Keratinocyte (primary cell): Measurements from ENCODE around the gene SLC24A5. TPM values are rescaled to one million over a fixed set of nuclear protein-coding genes. Genes with fewer than 3 reads are reported as not detected.

ENCODE experiments used
- DNase-seq: peaks from one replicate; pipeline ENCODE4 v3.0.0-alpha.2; 2011; ENCODE audit warnings: low read depth, missing footprints, low spot score
- FAIRE-seq: peaks from 2 replicates; lab custom pipeline; 2011; peaks lifted over from hg19 to GRCh38; lab: Jason Lieb, UNC
- H2AFZ ChIP-seq: 2 replicates; pipeline ENCODE4 v1.6.0; 2012; ENCODE audit warnings: low read length, control low read depth, inconsistent platforms; ENCODE audit not compliant: control insufficient read depth
- H3K27ac ChIP-seq: 2 replicates; pipeline ENCODE4 v1.5.1; 2011; ENCODE audit warnings: low read length; ENCODE audit not compliant: control insufficient read depth, insufficient read depth
- H3K27me3 ChIP-seq: 3 replicates; pipeline ENCODE4 v1.6.0; 2011; ENCODE audit warnings: low read length; ENCODE audit not compliant: control insufficient read depth, insufficient read depth; ENCODE audit errors: extremely low read depth
- H3K36me3 ChIP-seq, 2 experiments: 2 replicates in 1 of 2; 3 replicates in 1 of 2; pipeline ENCODE4 v1.5.1; 2011; ENCODE audit warnings: low read length in 2 of 2, mild to moderate bottlenecking in 1 of 2; ENCODE audit not compliant: control insufficient read depth in 2 of 2, insufficient read depth in 2 of 2; ENCODE audit errors: extremely low read depth in 1 of 2
- H3K4me1 ChIP-seq: 3 replicates; pipeline ENCODE4 v1.5.1; 2011; ENCODE audit warnings: low read length; ENCODE audit not compliant: control insufficient read depth, insufficient read depth; ENCODE audit errors: extremely low read depth
- H3K4me2 ChIP-seq: 3 replicates; pipeline ENCODE4 v1.6.0; 2011; ENCODE audit warnings: low read depth, low read length; ENCODE audit not compliant: control insufficient read depth, insufficient read depth; ENCODE audit errors: extremely low read depth
- H3K4me3 ChIP-seq, 3 experiments: fragments of 200-600 bp in 1 of 3; sonication (generic) in 1 of 3; 2 replicates in 2 of 3; 3 replicates in 1 of 3; pipeline ENCODE4 v1.5.1; 2011 to 2016; ENCODE audit warnings: low read length in 3 of 3, mild to moderate bottlenecking in 3 of 3, control low read depth in 2 of 3, inconsistent platforms in 1 of 3, low read depth in 1 of 3, mixed read lengths in 1 of 3, mixed run types in 1 of 3, moderate library complexity in 1 of 3; ENCODE audit not compliant: control insufficient read depth in 2 of 3, insufficient read depth in 2 of 3; ENCODE audit errors: extremely low read depth in 1 of 3
- H3K79me2 ChIP-seq: 2 replicates; pipeline ENCODE4 v1.6.0; 2012; ENCODE audit warnings: low read length; ENCODE audit not compliant: control insufficient read depth, insufficient read depth
- H3K9ac ChIP-seq: 3 replicates; pipeline ENCODE4 v1.6.0; 2011; ENCODE audit warnings: low read length; ENCODE audit not compliant: control insufficient read depth, insufficient read depth; ENCODE audit errors: extremely low read depth
- H3K9me1 ChIP-seq: 3 replicates; pipeline ENCODE4 v1.6.0; 2011; ENCODE audit warnings: low read length; ENCODE audit not compliant: control insufficient read depth, insufficient read depth; ENCODE audit errors: extremely low read depth
- H3K9me3 ChIP-seq: 2 replicates; pipeline ENCODE4 v1.5.1; 2012; ENCODE audit warnings: low read depth, low read length; ENCODE audit not compliant: control insufficient read depth
- H4K20me1 ChIP-seq: 3 replicates; pipeline ENCODE4 v1.6.0; 2011; ENCODE audit warnings: low read length; ENCODE audit not compliant: control insufficient read depth, insufficient read depth; ENCODE audit errors: extremely low read depth
- EZH2 ChIP-seq: IDR thresholded peaks from one replicate; pipeline ENCODE4 v1.6.1; 2012; ENCODE audit warnings: inconsistent platforms, mild to moderate bottlenecking, low read length, moderate library complexity
- dilution Hi-C: fragments of 300-500 bp; cut with MboI; formaldehyde crosslinking; loops from one replicate; pipeline ENCODE4 v1.7.0; 2020; ENCODE audit warnings: low sequenced_read_pairs; ENCODE audit not compliant: extremely low pct_ligation_motif_present
- polyA plus RNA-seq, 5 experiments: library from polyadenylated mRNA; depleted of rRNA in 3 of 5; stranded (reverse) in 3 of 5; stranded (forward) in 1 of 5; unstranded in 1 of 5; fragments of >200 nt; gene quantifications; 1 replicate in 1 of 5; 2 replicates in 3 of 5; 3 replicates in 1 of 5; pipeline versions ENCODE4 v1.2.1 to v1.2.3, GENCODE V29; 2011 to 2012; ENCODE audit warnings: missing spikeins in 2 of 5, low read depth in 1 of 5, low replicate concordance in 1 of 5
- TF ChIP-seq, protein P1 (sequence below), 3 experiments: IDR thresholded peaks in 1 of 3; conservative IDR thresholded peaks in 1 of 3; optimal IDR thresholded peaks in 1 of 3; 2 replicates in 2 of 3; 3 replicates in 1 of 3; pipeline versions ENCODE3 to v1.5.1; 2011; ENCODE audit warnings: low read length in 3 of 3, mild to moderate bottlenecking in 3 of 3, moderate library complexity in 2 of 3, control low read depth in 1 of 3, inconsistent platforms in 1 of 3; ENCODE audit not compliant: insufficient read depth in 2 of 3; ENCODE audit errors: extremely low read depth in 1 of 3

The SLC24A5 gene
- polyA plus RNA-seq, 1 donor (not counting 4 experiments of a cell fraction or from before 2014, with no cell fraction given): 0.04 TPM

DNA sequence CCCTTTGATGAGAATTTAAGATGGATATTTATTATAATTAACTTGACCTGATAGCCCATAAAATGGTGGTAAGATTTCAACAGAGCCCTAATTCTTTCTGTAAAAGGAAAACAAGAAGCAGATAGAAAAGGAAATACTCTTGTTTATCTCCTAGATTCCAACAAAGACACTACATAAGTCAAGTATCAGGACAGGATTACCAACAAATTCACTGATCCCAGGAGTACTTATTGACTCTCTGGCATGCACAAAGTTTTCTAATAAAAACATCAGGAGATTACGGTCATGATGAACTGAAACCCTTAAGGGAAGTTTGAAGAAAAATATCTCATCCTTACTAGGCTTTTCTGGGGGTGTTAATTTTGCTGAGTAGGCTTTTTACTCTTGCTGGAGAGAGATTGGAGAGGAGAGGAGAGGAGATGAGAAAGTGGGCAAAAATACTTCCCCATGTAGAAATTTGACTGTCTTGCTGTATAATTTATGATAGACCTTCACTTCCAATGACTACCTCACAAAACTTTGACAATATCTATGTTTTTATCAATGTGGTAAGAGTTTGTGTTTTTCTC is 43.1 kb upstream of the SLC24A5 start:
- no peak overlapping the region for H2AFZ ChIP-seq
- no peak overlapping the region for H3K4me2 ChIP-seq
- no peak overlapping the region for H3K9ac ChIP-seq
- dilution Hi-C loops: no loop called here
- FAIRE-seq (no peak), DNase-seq (no peak)
- H3K36me3 ChIP-seq: no peaks in the 10 kb centered on the region
- no peaks in the 10 kb centered on the region for H3K4me1 ChIP-seq
- no peak overlapping the region for H3K27ac ChIP-seq
- no peak overlapping the region for H3K4me3 ChIP-seq
- no peaks in the 10 kb centered on the region for H3K9me3 ChIP-seq
- no peaks in the 10 kb centered on the region for H4K20me1 ChIP-seq
- no peaks in the 10 kb centered on the region for H3K79me2 ChIP-seq
- TF ChIP-seq, protein P1, sequence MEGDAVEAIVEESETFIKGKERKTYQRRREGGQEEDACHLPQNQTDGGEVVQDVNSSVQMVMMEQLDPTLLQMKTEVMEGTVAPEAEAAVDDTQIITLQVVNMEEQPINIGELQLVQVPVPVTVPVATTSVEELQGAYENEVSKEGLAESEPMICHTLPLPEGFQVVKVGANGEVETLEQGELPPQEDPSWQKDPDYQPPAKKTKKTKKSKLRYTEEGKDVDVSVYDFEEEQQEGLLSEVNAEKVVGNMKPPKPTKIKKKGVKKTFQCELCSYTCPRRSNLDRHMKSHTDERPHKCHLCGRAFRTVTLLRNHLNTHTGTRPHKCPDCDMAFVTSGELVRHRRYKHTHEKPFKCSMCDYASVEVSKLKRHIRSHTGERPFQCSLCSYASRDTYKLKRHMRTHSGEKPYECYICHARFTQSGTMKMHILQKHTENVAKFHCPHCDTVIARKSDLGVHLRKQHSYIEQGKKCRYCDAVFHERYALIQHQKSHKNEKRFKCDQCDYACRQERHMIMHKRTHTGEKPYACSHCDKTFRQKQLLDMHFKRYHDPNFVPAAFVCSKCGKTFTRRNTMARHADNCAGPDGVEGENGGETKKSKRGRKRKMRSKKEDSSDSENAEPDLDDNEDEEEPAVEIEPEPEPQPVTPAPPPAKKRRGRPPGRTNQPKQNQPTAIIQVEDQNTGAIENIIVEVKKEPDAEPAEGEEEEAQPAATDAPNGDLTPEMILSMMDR (optimal IDR thresholded peaks at IDR 0.05 in 1 of 3, IDR thresholded peaks at IDR 0.05 in 1 of 3, conservative IDR thresholded peaks at IDR 0.05 in 1 of 3; ENCODE audit: extremely low read depth in 1 of 3, insufficient read depth in 2 of 3, low read length in 3 of 3): no peak
- TF ChIP-seq EZH2: no peak
- no peaks in the 10 kb centered on the region for H3K9me1 ChIP-seq
- H3K27me3 ChIP-seq: no peaks in the 10 kb centered on the region

DNA sequence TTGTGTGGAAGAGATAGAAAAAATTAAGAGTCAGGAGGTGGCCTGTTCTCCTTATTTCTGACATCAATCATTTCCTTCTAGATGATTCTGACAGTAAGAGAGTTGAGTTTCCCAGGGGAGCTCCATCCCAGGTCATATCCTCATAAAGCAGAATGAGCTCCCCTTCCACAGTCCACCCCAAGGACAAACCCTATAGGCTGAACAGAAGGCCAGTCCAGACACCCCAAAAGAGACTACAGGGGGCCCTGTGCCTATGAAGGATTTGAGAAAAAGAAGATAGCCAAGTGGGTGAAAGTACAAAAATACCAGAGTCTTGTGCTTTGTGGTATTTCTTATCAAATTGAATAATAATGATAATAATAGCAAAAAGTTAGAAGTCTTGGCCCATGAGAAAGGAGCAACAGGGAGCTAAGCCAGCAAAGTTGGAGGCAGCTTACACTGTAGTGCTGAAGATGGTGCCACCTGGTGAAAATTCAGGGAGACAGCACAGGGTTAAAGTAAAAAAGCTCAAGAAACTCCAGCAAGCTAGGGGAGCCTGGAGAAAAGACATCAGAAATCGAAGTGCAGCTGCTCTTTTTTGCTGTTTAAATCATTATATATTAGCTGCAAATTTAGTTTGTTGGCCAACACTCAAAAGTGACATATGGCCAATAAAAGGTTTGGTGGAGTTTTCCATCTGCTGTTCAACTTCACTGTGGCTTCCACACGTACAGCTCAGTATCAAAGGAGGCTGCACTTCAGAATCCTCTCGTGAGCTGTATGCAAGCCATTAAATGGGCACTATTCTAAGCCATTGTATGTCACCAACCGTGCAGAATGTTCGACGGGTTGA is 35.8 kb upstream of the SLC24A5 start:
- Histone ChIP-seq H3K36me3 (no peaks in the 10 kb centered on the region), H3K4me1 (no peaks in the 10 kb centered on the region), H3K9me1 (no peaks in the 10 kb centered on the region), H3K9me3 (no peaks in the 10 kb centered on the region), H3K27me3 (no peaks in the 10 kb centered on the region), H4K20me1 (no peaks in the 10 kb centered on the region), H3K27ac (no peak overlapping the region), H2AFZ (no peak overlapping the region), H3K9ac (no peak overlapping the region), H3K4me3 (no peak overlapping the region), H3K79me2 (no peaks in the 10 kb centered on the region), H3K4me2 (no peak overlapping the region)
- no peak for DNase-seq
- no peak for TF ChIP-seq EZH2
- TF ChIP-seq, protein P1 (optimal IDR thresholded peaks at IDR 0.05 in 1 of 3, IDR thresholded peaks at IDR 0.05 in 1 of 3, conservative IDR thresholded peaks at IDR 0.05 in 1 of 3; ENCODE audit: extremely low read depth in 1 of 3, insufficient read depth in 2 of 3, low read length in 3 of 3): peak; percentile 54 to 71 (median 59)
- dilution Hi-C loops: no loop called here
- FAIRE-seq: no peak
